HCT116 (cell line): ENCODE results near the gene FGD3. TPM values are rescaled to one million over a fixed set of nuclear protein-coding genes. Genes with fewer than 3 reads are reported as not detected.
A peak's percentile ranks its signal among the peaks of the same experiment; 100 is the strongest.

Experiments
- ATAC-seq: fragments of 200-7000 bp; cut with Tn5 transposase; 2 replicates; pipeline ENCODE4 v1.9.1; 2020; ENCODE audit warnings: mild to moderate bottlenecking, moderate library complexity
- BruUV-seq: library from RNA; stranded (reverse); fragments of 400-500 nt; replicated peaks from 2 replicates; lab custom pipeline; 2021; lab: Mats Ljungman, UMichigan
- CTCF ChIA-PET: fragments of 300-600 bp; sonication (Branson Sonifier 250); formaldehyde crosslinking; loops from one replicate; lab custom pipeline; 2021; ENCODE audit warnings: antibody characterized with exemption; lab: Charles Lee
- POLR2A ChIA-PET: fragments of 300-600, 350-600 bp; sonication (Branson Sonifier 250); formaldehyde crosslinking; loops from one replicate; lab custom pipeline; 2021; ENCODE audit warnings: antibody characterized with exemption; lab: Charles Lee
- RAD21 ChIA-PET, 2 experiments: fragments of 300-600 bp; sonication (Branson Sonifier 250); formaldehyde crosslinking; loops; one replicate each; lab custom pipeline; 2023; ENCODE audit warnings: low total read pairs in 2 of 2; ENCODE audit not compliant: uncharacterized antibody in 2 of 2, unreplicated experiment in 2 of 2, low non-redundant PET in 1 of 2; lab: Charles Lee
- DNase-seq: peaks from one replicate; pipeline ENCODE4 v3.0.0-alpha.2; 2010; ENCODE audit warnings: low read depth, low spot score
- H2AFZ ChIP-seq: fragments of 200-600 bp; shearing (Covaris generic), sonication (generic); 2 replicates; pipeline ENCODE4 v1.6.1; 2017; ENCODE audit warnings: low read depth, mixed run types, mixed read lengths, antibody characterized with exemption, low read length; ENCODE audit not compliant: poor library complexity, severe bottlenecking
- H3K27ac ChIP-seq: 2 replicates; pipeline ENCODE4 v1.5.1; 2012; ENCODE audit warnings: low read depth, low read length
- H3K27me3 ChIP-seq: fragments of 200-600 bp; sonication (generic); 2 replicates; pipeline ENCODE4 v1.6.1; 2016; ENCODE audit warnings: mixed run types, low read length, mixed read lengths; ENCODE audit not compliant: insufficient read depth
- H3K36me3 ChIP-seq, 2 experiments: fragments of 200-500 bp in 1 of 2; fragments of 200-600 bp in 1 of 2; sonication (Bioruptor generic) in 1 of 2; sonication (generic) in 1 of 2; 2 replicates each; pipeline versions ENCODE4 v1.5.1 to v1.6.1; 2014 to 2016; ENCODE audit warnings: low read length in 2 of 2, inconsistent platforms in 1 of 2, mixed read lengths in 1 of 2, mixed run types in 1 of 2; ENCODE audit not compliant: insufficient read depth in 2 of 2, control insufficient read depth in 1 of 2
- H3K4me1 ChIP-seq, 2 experiments: fragments of 200-600 bp in 1 of 2; sonication (generic) in 1 of 2; 2 replicates each; pipeline versions ENCODE4 v1.5.1 to v1.6.1; 2012 to 2017; ENCODE audit warnings: low read length in 2 of 2, inconsistent platforms in 1 of 2, mild to moderate bottlenecking in 1 of 2, mixed read lengths in 1 of 2, mixed run types in 1 of 2, moderate library complexity in 1 of 2; ENCODE audit not compliant: insufficient read depth in 2 of 2, control insufficient read depth in 1 of 2
- H3K4me2 ChIP-seq: fragments of 200-600 bp; sonication (generic); 2 replicates; pipeline ENCODE4 v1.6.1; 2017; ENCODE audit warnings: mixed run types, low read length, mixed read lengths
- H3K4me3 ChIP-seq, 2 experiments: fragments of 200-600 bp in 1 of 2; sonication (generic) in 1 of 2; replicated peaks in 1 of 2; 2 replicates each; pipeline ENCODE4 v1.5.1; 2011 to 2016; ENCODE audit warnings: low read length in 2 of 2, control low read depth in 1 of 2, low read depth in 1 of 2, mild to moderate bottlenecking in 1 of 2, mixed read lengths in 1 of 2, mixed run types in 1 of 2
- H3K79me2 ChIP-seq: fragments of 200-600 bp; sonication (generic); 2 replicates; pipeline ENCODE4 v1.6.1; 2017; ENCODE audit warnings: mild to moderate bottlenecking, mixed run types, low read length, moderate library complexity, mixed read lengths; ENCODE audit not compliant: insufficient read depth
- H3K9ac ChIP-seq: fragments of 200-600 bp; sonication (generic); 2 replicates; pipeline ENCODE4 v1.6.1; 2016; ENCODE audit warnings: low read length, mixed read lengths
- H3K9me2 ChIP-seq: fragments of 200-600 bp; sonication (generic), shearing (Covaris generic); 2 replicates; pipeline ENCODE4 v1.6.1; 2017; ENCODE audit warnings: mixed run types, mild to moderate bottlenecking, moderate library complexity; ENCODE audit not compliant: insufficient read depth
- H3K9me3 ChIP-seq, 2 experiments: fragments of 200-500 bp in 1 of 2; fragments of 200-600 bp in 1 of 2; sonication (Bioruptor generic) in 1 of 2; sonication (generic) in 1 of 2; 2 replicates each; pipeline ENCODE4 v1.6.1; 2014 to 2017; ENCODE audit warnings: low read length in 2 of 2, mixed read lengths in 2 of 2, inconsistent platforms in 1 of 2, low read depth in 1 of 2, mild to moderate bottlenecking in 1 of 2, mixed run types in 1 of 2, moderate library complexity in 1 of 2; ENCODE audit not compliant: control insufficient read depth in 1 of 2, insufficient read depth in 1 of 2
- H4K20me1 ChIP-seq: fragments of 200-600 bp; sonication (generic), shearing (Covaris generic); 2 replicates; pipeline ENCODE4 v1.6.1; 2017; ENCODE audit warnings: mixed run types, mild to moderate bottlenecking, moderate library complexity; ENCODE audit not compliant: insufficient read depth
- CBX3 ChIP-seq: IDR thresholded peaks from 2 replicates; pipeline ENCODE4 v1.6.1; 2012; ENCODE audit warnings: low read depth
- CEBPB ChIP-seq: IDR thresholded peaks from 2 replicates; pipeline ENCODE4 v1.6.1; 2012; ENCODE audit warnings: low read depth
- EGR1 ChIP-seq: IDR thresholded peaks from 2 replicates; pipeline ENCODE4 v1.6.1; 2012; ENCODE audit warnings: low read depth
- ELF1 ChIP-seq: IDR thresholded peaks from 2 replicates; pipeline ENCODE4 v1.6.1; 2012; ENCODE audit warnings: low read depth, borderline replicate concordance
- EZH2 ChIP-seq: fragments of 200-600 bp; sonication (generic); IDR thresholded peaks from 2 replicates; pipeline ENCODE4 v1.6.1; 2017; ENCODE audit warnings: antibody characterized with exemption, mixed run types
- EZH2phosphoT487 ChIP-seq: fragments of 200-600 bp; IDR thresholded peaks from 2 replicates; pipeline ENCODE4 v1.6.1; 2018; ENCODE audit warnings: antibody characterized with exemption, borderline replicate concordance
- FOSL1 ChIP-seq: IDR thresholded peaks from 2 replicates; pipeline ENCODE4 v1.6.1; 2012; ENCODE audit warnings: low read depth
- JUND ChIP-seq: IDR thresholded peaks from 2 replicates; pipeline ENCODE4 v1.6.1; 2012
- POLR2AphosphoS5 ChIP-seq: IDR thresholded peaks from 2 replicates; pipeline ENCODE4 v1.6.1; 2011; ENCODE audit warnings: mild to moderate bottlenecking, low read depth, low read length, moderate library complexity
- RAD21 ChIP-seq: IDR thresholded peaks from 2 replicates; pipeline ENCODE4 v1.6.1; 2012; ENCODE audit warnings: low read depth, mild to moderate bottlenecking
- REST ChIP-seq: IDR thresholded peaks from 2 replicates; pipeline ENCODE4 v1.6.1; 2012; ENCODE audit warnings: low read depth
- SIN3A ChIP-seq: IDR thresholded peaks from 2 replicates; pipeline ENCODE4 v1.6.1; 2012; ENCODE audit warnings: low read depth
- SP1 ChIP-seq: IDR thresholded peaks from 2 replicates; pipeline ENCODE4 v1.6.1; 2012; ENCODE audit warnings: low read depth
- SRF ChIP-seq: IDR thresholded peaks from 2 replicates; pipeline ENCODE4 v1.6.1; 2012; ENCODE audit warnings: low read depth
- TCF7L2 ChIP-seq: IDR thresholded peaks from 2 replicates; pipeline ENCODE4 v1.7.0; 2011; ENCODE audit warnings: borderline replicate concordance, inconsistent platforms; ENCODE audit not compliant: insufficient read depth, insufficient read length; ENCODE audit errors: extremely low read depth
- YY1 ChIP-seq: IDR thresholded peaks from 2 replicates; pipeline ENCODE4 v1.6.1; 2011; ENCODE audit warnings: low read length, low read depth, moderate library complexity, mild to moderate bottlenecking; ENCODE audit not compliant: insufficient replicate concordance; ENCODE audit errors: extremely low read depth
- ZFX ChIP-seq: fragments of 450-650 bp; IDR thresholded peaks from 2 replicates; pipeline ENCODE4 v1.6.1; 2017
- ZNF274 ChIP-seq: fragments of 200-500 bp; sonication (Bioruptor generic); IDR thresholded peaks from 2 replicates; pipeline ENCODE4 v1.6.1; 2014; ENCODE audit warnings: mild to moderate bottlenecking, low read depth, low read length, inconsistent platforms
- intact Hi-C: fragments of 100-400 bp; cut with micrococcal nuclease; formaldehyde crosslinking; loops from 2 replicates; pipeline ENCODE4 v1.10.0; 2022
- total RNA-seq: library from RNA; stranded (reverse); gene quantifications from one replicate; pipeline ENCODE4 v1.2.1, GENCODE V29; 2021; ENCODE audit not compliant: unreplicated experiment
- TF ChIP-seq, protein P1 (sequence below): IDR thresholded peaks from 2 replicates; pipeline ENCODE4 v1.6.1; 2012
- TF ChIP-seq, protein P2 (sequence below), 3 experiments: fragments of 200-600 bp in 1 of 3; sonication (generic) in 1 of 3; IDR thresholded peaks in 2 of 3; conservative IDR thresholded peaks in 1 of 3; 2 replicates each; pipeline ENCODE4 v1.5.1; 2012 to 2017; ENCODE audit warnings: low read depth in 2 of 3, low read length in 2 of 3, antibody characterized with exemption in 1 of 3, borderline replicate concordance in 1 of 3, control low read depth in 1 of 3, mild to moderate bottlenecking in 1 of 3, mixed read lengths in 1 of 3, mixed run types in 1 of 3, moderate library complexity in 1 of 3; ENCODE audit not compliant: insufficient read depth in 1 of 3

FGD3 gene
- total RNA-seq, 1 experiment from 2014 or later = 3.3 TPM

DNA sequence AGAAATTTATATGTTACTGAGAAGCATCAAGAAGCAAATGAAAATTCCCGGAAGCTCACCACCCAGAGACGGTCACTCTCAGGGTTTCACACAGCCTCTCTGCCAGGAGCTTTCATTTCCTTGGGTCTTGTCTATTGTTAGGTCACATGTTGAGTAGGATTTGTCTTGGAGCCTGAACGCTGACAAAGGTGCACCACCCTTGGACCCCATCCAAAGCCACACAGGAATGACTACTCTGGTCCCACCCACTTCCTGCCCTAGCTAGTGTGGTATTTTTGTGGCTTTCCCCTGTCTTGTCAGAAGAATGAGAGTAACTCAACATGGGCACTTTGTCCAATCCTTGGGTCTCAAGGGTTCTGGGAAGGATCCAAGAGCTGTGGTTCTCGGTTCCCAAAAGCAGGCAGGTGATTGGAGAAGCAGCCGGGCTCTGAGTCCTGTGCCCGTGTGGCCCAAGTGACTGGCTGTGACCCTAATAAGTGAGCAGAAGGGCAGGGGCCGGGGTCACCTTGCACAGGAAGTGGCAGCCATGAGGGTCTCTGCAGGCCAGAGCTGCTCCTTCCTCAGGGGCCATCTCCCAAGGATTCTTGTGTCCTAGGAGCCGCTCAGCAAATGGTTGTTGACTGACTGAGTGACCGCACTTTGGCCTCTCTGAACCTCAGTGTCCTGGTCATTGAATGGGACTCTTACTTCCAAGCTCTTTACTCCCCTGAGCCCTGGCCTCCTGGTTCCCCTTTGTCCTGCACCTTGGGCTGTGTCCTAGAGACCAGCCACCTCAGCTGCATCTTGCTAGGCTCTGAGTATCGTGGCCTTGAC, 6.9 kb downstream of the FGD3 start (continued):
- TF ChIP-seq TCF7L2 (no peak), EGR1 (no peak), YY1 (no peak), CEBPB (no peak), JUND (no peak; the same call in 1 of the 2 replicates), EZH2phosphoT487 (no peak), CBX3 (peak; percentile 40; the same call in 1 of the 2 replicates), ZFX (no peak), ELF1 (no peak), SIN3A (no peak), ZNF274 (no peak)
- TF ChIP-seq, protein P1, sequence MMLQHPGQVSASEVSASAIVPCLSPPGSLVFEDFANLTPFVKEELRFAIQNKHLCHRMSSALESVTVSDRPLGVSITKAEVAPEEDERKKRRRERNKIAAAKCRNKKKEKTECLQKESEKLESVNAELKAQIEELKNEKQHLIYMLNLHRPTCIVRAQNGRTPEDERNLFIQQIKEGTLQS = no peak
- TF ChIP-seq, protein P2, sequence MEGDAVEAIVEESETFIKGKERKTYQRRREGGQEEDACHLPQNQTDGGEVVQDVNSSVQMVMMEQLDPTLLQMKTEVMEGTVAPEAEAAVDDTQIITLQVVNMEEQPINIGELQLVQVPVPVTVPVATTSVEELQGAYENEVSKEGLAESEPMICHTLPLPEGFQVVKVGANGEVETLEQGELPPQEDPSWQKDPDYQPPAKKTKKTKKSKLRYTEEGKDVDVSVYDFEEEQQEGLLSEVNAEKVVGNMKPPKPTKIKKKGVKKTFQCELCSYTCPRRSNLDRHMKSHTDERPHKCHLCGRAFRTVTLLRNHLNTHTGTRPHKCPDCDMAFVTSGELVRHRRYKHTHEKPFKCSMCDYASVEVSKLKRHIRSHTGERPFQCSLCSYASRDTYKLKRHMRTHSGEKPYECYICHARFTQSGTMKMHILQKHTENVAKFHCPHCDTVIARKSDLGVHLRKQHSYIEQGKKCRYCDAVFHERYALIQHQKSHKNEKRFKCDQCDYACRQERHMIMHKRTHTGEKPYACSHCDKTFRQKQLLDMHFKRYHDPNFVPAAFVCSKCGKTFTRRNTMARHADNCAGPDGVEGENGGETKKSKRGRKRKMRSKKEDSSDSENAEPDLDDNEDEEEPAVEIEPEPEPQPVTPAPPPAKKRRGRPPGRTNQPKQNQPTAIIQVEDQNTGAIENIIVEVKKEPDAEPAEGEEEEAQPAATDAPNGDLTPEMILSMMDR (IDR thresholded peaks at IDR 0.05 in 2 of 3, conservative IDR thresholded peaks at IDR 0.05 in 1 of 3; ENCODE audit: borderline replicate concordance in 1 of 3, insufficient read depth in 1 of 3, low read depth in 2 of 3, low read length in 2 of 3) = no peak

DNA sequence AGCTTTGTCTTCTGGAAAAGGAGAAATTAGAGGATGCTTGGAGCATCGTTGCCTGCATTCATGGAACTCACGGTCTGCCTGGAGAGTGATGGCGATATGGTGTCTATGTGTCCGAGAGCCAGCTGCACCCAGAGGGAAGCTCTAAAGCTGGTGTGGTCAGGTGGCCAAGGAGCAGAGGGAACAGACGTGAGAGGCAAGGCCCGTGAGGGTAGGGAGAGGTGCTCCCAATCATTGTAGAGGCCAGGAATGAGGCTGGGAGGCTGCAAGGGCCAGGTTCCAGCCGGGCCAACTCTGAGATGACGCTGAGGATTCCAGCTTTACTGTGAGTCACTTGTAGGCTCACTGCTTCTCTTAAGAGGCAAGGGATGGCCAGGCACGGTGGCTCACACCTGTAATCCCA, 7.6 kb downstream of the FGD3 start:
- peaks cover 15 to 24% of the 10 kb centered on the region in 2 experiments; a peak in 3 of 4 replicates for H3K4me1 ChIP-seq
- H3K4me3 ChIP-seq = no peak overlapping the region
- no peaks in the 10 kb centered on the region for H4K20me1 ChIP-seq
- ChIA-PET CTCF (interaction anchor here (1.6 kb wide), 1 partner anchor 357 kb away, joined by 3 read pairs; no protein-coding TSS in a partner anchor), RAD21 (no interaction called here), POLR2A (no interaction called here)
- no peak overlapping the region for H3K9ac ChIP-seq
- no peak for DNase-seq
- BruUV-seq = no TSS peak
- H3K27me3 ChIP-seq = no peaks in the 10 kb centered on the region
- no peaks in the 10 kb centered on the region for H3K9me3 ChIP-seq
- H3K9me2 ChIP-seq = no peaks in the 10 kb centered on the region
- no peaks in the 10 kb centered on the region for H3K36me3 ChIP-seq
- H2AFZ ChIP-seq = no peak overlapping the region
- no peak overlapping the region for H3K4me2 ChIP-seq
- no peak overlapping the region for H3K27ac ChIP-seq
- TF ChIP-seq EZH2phosphoT487 = no peak
- no peak for TF ChIP-seq EZH2
- no peak for TF ChIP-seq REST
- TF ChIP-seq, protein P1 = no peak
- TF ChIP-seq RAD21 = no peak
- no peak for TF ChIP-seq CBX3
- no peak for TF ChIP-seq POLR2AphosphoS5
- TF ChIP-seq SRF = no peak
- no peak for TF ChIP-seq YY1
- TF ChIP-seq EGR1 = no peak
- no peak for TF ChIP-seq CEBPB
- no peak for TF ChIP-seq SP1
- no peak for TF ChIP-seq FOSL1
- TF ChIP-seq ZFX = no peak
- ATAC-seq = no peak
- intact Hi-C loops = no loop called here
- H3K79me2 ChIP-seq = no peaks in the 10 kb centered on the region
